Smooth muscle cell (in vitro differentiated cells): ENCODE data around the gene KRTAP10-3. TPM values are rescaled to one million over a fixed set of nuclear protein-coding genes. Genes with fewer than 3 reads are reported as not detected.

Experiments
- DNase-seq: peaks from one replicate; lab custom pipeline; 2025; ENCODE audit not compliant: unreplicated experiment; lab: John Stamatoyannopoulos, UW
- H2AFZ ChIP-seq: fragments of 200-600 bp; sonication (generic); 2 replicates; pipeline ENCODE4 v1.6.0; 2016; ENCODE audit warnings: antibody characterized with exemption, low read depth, mild to moderate bottlenecking
- H3F3A ChIP-seq: fragments of 200-600 bp; sonication (generic); 2 replicates; pipeline ENCODE4 v1.6.0; 2017; ENCODE audit warnings: antibody characterized with exemption, low read depth
- H3K27ac ChIP-seq: fragments of 200-600 bp; sonication (generic); 2 replicates; pipeline ENCODE4 v1.5.1; 2016; ENCODE audit warnings: low read depth, mild to moderate bottlenecking
- H3K27me3 ChIP-seq: fragments of 200-600 bp; sonication (generic); 2 replicates; pipeline ENCODE4 v1.6.1; 2016; ENCODE audit warnings: low read depth, mild to moderate bottlenecking
- H3K36me3 ChIP-seq: fragments of 200-600 bp; sonication (generic); 2 replicates; pipeline ENCODE4 v1.5.1; 2016; ENCODE audit warnings: low read depth
- H3K4me1 ChIP-seq: fragments of 200-600 bp; sonication (generic); 2 replicates; pipeline ENCODE4 v1.5.1; 2016; ENCODE audit warnings: low read depth
- H3K4me2 ChIP-seq: fragments of 200-600 bp; sonication (generic); 2 replicates; pipeline ENCODE4 v1.6.0; 2016; ENCODE audit warnings: mild to moderate bottlenecking
- H3K4me3 ChIP-seq: fragments of 200-600 bp; sonication (generic); 2 replicates; pipeline ENCODE4 v1.5.1; 2016; ENCODE audit warnings: mild to moderate bottlenecking
- H3K79me2 ChIP-seq: fragments of 200-600 bp; sonication (generic); 2 replicates; pipeline ENCODE4 v1.6.0; 2016; ENCODE audit warnings: low read depth, mild to moderate bottlenecking
- H3K9ac ChIP-seq: fragments of 200-600 bp; sonication (generic); 2 replicates; pipeline ENCODE4 v1.6.0; 2016; ENCODE audit warnings: low read depth
- H3K9me3 ChIP-seq: fragments of 200-600 bp; sonication (generic); replicated peaks from 2 replicates; pipeline ENCODE4 v1.5.1; 2016; ENCODE audit warnings: low read depth
- H4K20me1 ChIP-seq: fragments of 200-600 bp; sonication (generic); 2 replicates; pipeline ENCODE4 v1.6.0; 2016; ENCODE audit warnings: low read depth
- WGBS: methylation state at CpG from one replicate; pipeline ENCODE4 v1.1.7; 2016; ENCODE audit warnings: low lambda C conversion rate; 5-methylcytosine and 5-hydroxymethylcytosine counted together
- polyA plus RNA-seq: library from polyadenylated mRNA; unstranded; fragments of >200 nt; fragmentation: Nextera tagmentation; extraction: Ambion mirVana; gene quantifications from 2 replicates; pipeline ENCODE4 v1.2.1, GENCODE V29; 2016
- total RNA-seq: library from RNA; depleted of rRNA; stranded (reverse); fragments of >200 nt; gene quantifications from 2 replicates; pipeline ENCODE4 v1.2.3, GENCODE V29; 2014
- TF ChIP-seq, protein P1 (sequence below): fragments of 200-600 bp; sonication (generic); IDR thresholded peaks from 2 replicates; pipeline ENCODE4 v1.5.1; 2017; ENCODE audit warnings: borderline replicate concordance, mild to moderate bottlenecking, antibody characterized with exemption; ENCODE audit not compliant: insufficient read depth, poor library complexity, severe bottlenecking

KRTAP10-3 gene
- total and polyA plus RNA-seq, 2 experiments from 2014 or later, result not detected

DNA sequence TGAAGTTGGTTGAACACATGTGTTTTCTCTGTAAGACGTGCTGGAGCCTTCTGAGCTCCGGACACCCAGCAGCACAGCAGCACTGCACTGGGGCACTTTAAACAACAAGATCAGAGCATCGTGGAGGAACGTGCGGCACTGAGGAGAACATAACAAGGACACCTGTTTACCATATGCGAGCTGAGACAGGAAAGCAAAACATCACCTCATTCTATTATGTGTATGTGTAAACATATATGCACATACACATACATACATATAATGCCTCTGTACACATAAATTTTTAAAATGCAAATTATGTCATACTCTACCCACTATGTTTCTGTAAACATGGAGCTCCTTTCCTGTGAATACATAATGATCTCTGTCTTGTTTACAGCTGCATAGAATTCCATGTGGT lies 36.9 kb upstream of the KRTAP10-3 start:
- H3K79me2 ChIP-seq, result no peaks in the 10 kb centered on the region
- TF ChIP-seq, protein P1, sequence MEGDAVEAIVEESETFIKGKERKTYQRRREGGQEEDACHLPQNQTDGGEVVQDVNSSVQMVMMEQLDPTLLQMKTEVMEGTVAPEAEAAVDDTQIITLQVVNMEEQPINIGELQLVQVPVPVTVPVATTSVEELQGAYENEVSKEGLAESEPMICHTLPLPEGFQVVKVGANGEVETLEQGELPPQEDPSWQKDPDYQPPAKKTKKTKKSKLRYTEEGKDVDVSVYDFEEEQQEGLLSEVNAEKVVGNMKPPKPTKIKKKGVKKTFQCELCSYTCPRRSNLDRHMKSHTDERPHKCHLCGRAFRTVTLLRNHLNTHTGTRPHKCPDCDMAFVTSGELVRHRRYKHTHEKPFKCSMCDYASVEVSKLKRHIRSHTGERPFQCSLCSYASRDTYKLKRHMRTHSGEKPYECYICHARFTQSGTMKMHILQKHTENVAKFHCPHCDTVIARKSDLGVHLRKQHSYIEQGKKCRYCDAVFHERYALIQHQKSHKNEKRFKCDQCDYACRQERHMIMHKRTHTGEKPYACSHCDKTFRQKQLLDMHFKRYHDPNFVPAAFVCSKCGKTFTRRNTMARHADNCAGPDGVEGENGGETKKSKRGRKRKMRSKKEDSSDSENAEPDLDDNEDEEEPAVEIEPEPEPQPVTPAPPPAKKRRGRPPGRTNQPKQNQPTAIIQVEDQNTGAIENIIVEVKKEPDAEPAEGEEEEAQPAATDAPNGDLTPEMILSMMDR, result no peak
- WGBS, result 89% methylated on average over 6 of the region's 6 CpGs

DNA sequence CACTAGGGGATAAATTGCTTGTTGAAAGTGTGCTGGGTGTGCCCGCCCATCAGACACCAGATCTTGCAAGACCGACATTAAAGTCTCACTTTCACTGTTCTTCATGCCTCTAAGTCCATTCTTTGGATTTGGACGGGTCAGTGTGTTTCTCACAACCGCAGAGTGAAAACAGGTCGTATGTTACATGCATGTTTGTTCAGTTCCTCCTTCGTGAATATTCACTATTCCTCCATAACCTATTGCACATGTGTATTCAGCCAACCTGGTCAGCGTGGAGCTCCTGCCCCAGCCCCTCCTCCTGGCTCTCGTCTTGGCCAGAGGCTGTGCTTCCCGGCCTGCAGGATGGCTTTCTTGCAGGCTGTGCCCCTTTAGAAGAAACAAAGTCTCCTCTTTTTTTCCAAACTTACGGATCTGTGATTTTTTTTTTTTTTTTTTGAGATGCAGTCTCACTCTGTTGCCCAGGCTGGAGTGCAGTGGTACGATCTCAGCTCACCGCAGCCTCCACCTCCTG lies 35.9 kb upstream of the KRTAP10-3 start:
- Histone ChIP-seq H3F3A (peaks cover 3% of the 10 kb centered on the region), H3K9ac (peak overlapping the region; percentile 8), H2AFZ (peak overlapping the region; percentile 11), H3K4me1 (peaks cover 19% of the 10 kb centered on the region), H3K9me3 (no peaks in the 10 kb centered on the region), H3K27ac (peak overlapping the region; percentile 57), H3K27me3 (no peaks in the 10 kb centered on the region), H3K4me3 (no peak overlapping the region), H3K79me2 (no peaks in the 10 kb centered on the region), H3K4me2 (peak overlapping the region; percentile 4), H3K36me3 (no peaks in the 10 kb centered on the region), H4K20me1 (no peaks in the 10 kb centered on the region)
- no peak for DNase-seq
- TF ChIP-seq, protein P1, result no peak
- WGBS, result 86% methylated on average over 12 of the region's 12 CpGs

More for the DNA sequence above, 36.9 kb upstream of the KRTAP10-3 start:
- H3K4me1 ChIP-seq, result peaks cover 19% of the 10 kb centered on the region
- no peak for DNase-seq
- H4K20me1 ChIP-seq, result no peaks in the 10 kb centered on the region
- no peaks in the 10 kb centered on the region for H3K36me3 ChIP-seq
- no peak overlapping the region for H3K9ac ChIP-seq
- no peak overlapping the region for H3K4me2 ChIP-seq
- peaks cover 3% of the 10 kb centered on the region for H3F3A ChIP-seq
- no peaks in the 10 kb centered on the region for H3K27me3 ChIP-seq
- H3K9me3 ChIP-seq, result no peaks in the 10 kb centered on the region
- H3K4me3 ChIP-seq, result no peak overlapping the region
- no peak overlapping the region for H2AFZ ChIP-seq
- H3K27ac ChIP-seq, result no peak overlapping the region

DNA sequence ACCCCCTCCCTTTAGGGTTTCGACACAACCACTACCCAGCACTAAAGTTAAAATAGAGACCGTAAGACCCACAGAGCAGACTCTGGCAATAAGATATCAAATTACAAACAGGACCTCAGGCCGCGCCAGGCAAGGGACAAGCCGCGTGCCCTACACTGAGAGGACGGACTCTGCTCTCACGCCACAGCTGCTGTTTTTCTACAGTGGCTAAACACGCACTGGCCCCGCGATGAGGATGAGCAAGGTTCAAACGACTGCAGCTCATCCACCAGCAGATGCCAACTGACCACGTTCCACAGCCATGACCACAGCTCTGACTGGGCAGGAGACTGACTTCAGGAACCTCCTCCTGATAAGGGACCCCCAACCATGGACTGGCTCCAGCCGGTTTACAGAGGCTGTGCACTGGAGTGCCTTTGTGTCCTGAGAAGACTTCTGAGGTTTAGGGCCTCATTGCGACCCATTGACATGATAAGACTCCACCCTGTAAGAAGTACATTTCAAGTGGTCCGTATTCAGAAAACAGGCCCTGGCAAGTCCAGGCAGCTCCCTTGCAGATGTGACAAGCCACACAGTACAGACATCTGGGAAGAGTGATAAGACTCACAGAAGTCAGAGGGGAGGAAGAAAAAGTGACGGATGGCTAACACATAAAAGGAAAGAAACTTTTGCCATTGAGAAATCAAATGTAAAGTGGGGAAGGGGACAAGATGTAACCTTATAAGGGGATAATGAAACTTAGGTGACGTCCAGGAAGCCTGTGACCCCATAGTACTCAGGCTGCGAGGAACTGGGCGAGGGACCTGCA lies 35.2 kb upstream of the KRTAP10-3 start:
- H2AFZ ChIP-seq, result peak overlapping the region; percentile 11
- DNase-seq, result no peak

More for the DNA sequence above, 35.2 kb upstream of the KRTAP10-3 start:
- Histone ChIP-seq H3F3A (peaks cover 3% of the 10 kb centered on the region), H3K27me3 (no peaks in the 10 kb centered on the region), H3K9me3 (no peaks in the 10 kb centered on the region), H3K27ac (peak overlapping the region; percentile 57), H3K4me1 (peaks cover 15% of the 10 kb centered on the region), H3K36me3 (no peaks in the 10 kb centered on the region), H3K79me2 (no peaks in the 10 kb centered on the region), H3K4me2 (peak overlapping the region; percentile 16), H3K4me3 (no peak overlapping the region), H4K20me1 (no peaks in the 10 kb centered on the region), H3K9ac (peak overlapping the region; percentile 8)
- TF ChIP-seq, protein P1, result no peak
- WGBS, result 36% methylated on average over 20 of the region's 20 CpGs
